HL-60 (cell line): Measurements from ENCODE around the gene PEF1.

Source experiments
- CTCF ChIP-seq: IDR thresholded peaks from one replicate; pipeline ENCODE4 v1.5.1; 2011; ENCODE audit warnings: low read length, control low read depth, inconsistent platforms; ENCODE audit not compliant: insufficient read depth
- POLR2AphosphoS5 ChIP-seq: IDR thresholded peaks from 2 replicates; pipeline ENCODE4 v1.6.1; 2012; ENCODE audit warnings: low read depth
- REST ChIP-seq: IDR thresholded peaks from 2 replicates; pipeline ENCODE4 v1.6.1; 2012; ENCODE audit warnings: low read depth; ENCODE audit not compliant: insufficient replicate concordance

GRCh38 chr1:31600641-31601040 lies 44.0 kb downstream of the PEF1 start:
- no peak for TF ChIP-seq POLR2AphosphoS5
- no peak for TF ChIP-seq CTCF
- no peak for TF ChIP-seq REST
